ENCODE results near the gene CISTR.
"Not testable (repeated sequence)": the region's sequence is repeated elsewhere in the genome, so short reads cannot be mapped to it uniquely, and the experiment has no call there.

CISTR gene

DNA sequence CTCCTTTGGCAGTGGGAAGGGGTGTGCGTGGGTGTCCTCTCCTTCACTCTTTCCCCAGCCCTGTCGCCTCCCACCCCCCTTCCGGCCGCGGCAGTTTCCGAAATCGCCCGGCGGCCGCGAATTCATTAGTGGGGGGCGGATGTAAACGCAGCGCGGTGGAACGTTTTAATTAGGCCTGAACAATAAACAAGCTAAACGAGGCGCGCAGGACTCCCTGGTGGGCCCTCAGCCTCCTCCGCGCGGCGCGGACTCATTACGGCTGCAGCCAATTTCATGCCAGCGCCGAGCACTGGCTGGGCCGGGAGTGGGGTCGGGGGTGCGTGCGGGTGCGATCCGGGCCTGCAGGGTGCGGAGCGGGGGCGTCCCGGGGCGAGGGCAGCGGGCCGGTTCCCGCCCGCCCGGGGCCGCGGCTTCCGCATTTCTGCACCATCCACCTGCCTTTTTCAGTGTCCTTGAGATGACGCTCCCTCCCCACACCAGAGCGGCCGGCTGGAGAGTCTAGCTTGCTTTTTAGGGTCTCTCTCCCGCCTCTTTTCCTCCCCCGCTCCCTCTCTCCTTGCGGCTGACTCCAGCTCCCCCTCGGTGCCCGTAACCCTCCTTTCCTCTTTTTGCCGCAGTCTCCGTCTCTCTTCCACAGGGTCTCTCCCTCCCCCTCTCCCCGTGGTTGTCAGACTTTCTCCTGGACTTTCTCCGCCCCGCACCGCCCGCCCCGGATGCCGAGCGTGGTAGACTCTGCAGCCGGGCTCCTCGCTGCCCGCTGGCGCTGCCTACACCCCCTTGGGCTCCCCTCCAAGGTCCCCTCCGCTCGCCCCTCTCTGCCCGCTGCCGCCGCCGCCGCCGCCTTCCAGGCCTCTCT, at the start of gene CISTR:
Gene CISTR, minus strand, starts transcription at position 644 of the 856 bp plus-strand sequence.
- DNase-seq (ENCODE audit: low read depth in 3 of 3, low spot score in 1 of 3) = no peak

DNA sequence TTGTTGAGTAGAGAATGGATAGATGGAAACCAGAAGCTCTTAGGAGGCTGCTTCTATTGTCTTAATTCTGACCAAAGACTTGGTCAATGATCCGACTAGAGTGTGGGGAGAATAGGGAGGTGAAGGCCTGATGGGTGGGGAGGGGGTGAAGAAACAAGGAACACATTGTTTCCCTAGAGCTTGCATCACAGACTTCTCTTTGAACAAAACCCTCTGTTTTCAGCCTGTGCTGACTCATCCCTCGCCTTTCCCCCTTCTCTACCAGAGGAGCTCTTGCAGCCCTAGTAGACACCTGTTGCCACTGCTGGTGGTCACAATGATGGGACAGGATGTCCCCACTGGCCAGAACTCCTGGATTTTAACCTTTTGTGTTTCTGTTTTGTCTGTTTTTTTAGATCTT, 46.8 kb upstream of the CISTR start:
- DNase-seq (ENCODE audit: low read depth in 3 of 3, low spot score in 1 of 3) = no peak

DNA sequence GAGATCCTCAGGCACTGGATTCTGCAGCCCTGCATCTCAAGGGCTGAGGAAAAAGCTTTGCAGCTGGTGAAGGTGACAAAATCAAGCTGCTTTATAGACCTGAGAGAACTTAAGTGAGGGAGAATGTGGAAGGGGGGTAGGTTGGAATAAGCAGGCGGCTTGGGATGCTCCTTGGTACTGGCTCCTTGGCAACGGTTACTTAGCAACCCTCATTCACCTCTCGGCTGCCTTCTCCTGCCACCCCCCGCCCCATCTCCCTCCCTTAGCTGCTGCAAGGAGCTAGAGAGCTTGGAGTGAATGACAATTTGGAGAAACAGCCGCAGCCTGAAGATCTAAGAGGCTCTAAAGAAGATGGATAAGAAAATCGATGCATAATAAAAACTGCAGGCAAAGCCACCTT, 44.1 kb upstream of the CISTR start:
- no peak for DNase-seq (ENCODE audit: low read depth in 3 of 3, low spot score in 1 of 3)

DNA sequence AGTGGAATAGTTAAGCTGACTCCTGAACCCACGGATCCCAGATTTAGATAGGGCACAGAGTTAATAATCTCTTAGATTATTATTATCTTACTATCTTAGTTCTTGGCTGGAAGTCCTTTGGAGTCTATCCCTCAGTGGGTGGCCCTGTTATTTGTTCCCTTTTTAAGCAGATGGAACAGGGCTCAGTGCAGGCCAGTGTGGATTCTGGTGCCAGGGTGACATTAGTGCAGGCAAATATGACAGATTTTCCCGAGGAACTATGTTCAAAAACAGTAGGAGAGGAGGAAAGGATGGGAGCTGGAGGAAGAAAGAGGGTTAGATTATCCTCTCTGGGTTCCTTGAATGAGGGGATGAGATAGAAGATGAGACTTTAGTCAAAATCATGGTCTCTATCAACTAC, 41.4 kb upstream of the CISTR start:
- DNase-seq (ENCODE audit: low read depth in 3 of 3, low spot score in 1 of 3) = no peak

DNA sequence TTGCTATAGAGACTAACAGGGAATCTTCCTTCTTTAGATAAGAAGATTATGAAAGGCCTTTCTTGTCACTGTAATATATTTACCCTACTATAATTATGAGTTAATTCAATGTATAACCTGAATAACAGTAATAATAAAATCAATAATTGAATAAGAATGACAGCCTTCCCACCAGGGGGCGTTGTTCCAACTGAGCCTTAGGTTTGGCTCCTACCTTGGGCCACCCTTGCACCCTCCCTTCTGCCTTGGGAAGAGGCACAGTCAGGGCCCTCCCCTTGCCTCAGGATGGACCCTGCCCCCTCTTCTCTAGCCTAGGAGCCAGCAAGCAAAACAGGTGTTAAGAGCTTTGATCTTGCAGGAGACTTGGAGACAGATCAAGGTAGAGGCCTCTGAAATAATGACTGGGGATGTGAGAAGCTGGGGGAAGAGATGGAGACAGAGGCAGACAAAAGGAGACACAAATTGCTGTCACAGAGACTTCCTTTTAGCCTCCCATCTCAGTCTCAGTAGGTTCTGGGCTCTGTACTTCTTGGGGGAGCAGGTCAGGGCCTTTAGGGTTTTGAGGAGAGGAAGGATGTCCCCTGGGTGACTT, 40.1 kb upstream of the CISTR start:
- DNase-seq (ENCODE audit: low read depth in 3 of 3, low spot score in 1 of 3) = peak in 1 of 3 donors; percentile 20

DNA sequence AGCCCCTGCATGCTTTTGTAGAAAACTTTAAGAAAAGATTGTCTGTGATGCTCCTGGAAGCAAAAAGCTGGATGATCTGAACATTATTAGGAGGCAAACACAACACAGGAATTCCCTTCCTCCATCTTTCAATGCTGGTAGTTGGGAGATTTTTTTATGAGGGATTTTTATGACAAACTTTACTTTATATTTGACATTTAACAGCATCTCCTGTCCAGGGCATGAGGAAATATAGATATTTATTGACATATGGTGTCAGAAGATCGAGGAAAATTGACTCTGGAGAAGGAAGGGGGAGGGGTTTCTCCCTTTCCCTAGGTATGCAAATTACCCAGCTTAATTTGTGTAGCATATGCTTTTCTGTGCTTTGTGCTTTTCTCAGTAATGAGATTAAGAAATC, 37.8 kb upstream of the CISTR start:
- DNase-seq (ENCODE audit: low read depth in 3 of 3, low spot score in 1 of 3) = no peak

DNA sequence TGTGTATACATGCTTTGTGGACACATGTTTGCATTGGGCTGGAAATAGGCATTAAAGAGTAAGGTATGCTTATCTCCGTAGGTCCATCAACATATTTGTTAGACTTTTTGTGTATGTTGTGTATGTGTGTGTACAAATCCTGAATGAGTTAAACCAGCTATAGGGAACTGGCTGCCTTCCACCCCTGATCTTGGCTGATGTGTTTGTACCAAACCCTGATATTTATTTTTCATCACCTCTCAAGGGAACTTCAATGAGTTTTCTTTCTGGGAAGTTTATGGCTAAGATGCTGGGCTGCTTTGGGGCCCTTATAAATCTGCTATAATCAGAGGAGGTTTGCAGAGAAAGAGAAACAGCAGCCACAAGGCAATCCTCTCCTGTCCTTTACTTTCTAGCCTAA, 37.1 kb upstream of the CISTR start:
- DNase-seq (ENCODE audit: low read depth in 3 of 3, low spot score in 1 of 3) = no peak

DNA sequence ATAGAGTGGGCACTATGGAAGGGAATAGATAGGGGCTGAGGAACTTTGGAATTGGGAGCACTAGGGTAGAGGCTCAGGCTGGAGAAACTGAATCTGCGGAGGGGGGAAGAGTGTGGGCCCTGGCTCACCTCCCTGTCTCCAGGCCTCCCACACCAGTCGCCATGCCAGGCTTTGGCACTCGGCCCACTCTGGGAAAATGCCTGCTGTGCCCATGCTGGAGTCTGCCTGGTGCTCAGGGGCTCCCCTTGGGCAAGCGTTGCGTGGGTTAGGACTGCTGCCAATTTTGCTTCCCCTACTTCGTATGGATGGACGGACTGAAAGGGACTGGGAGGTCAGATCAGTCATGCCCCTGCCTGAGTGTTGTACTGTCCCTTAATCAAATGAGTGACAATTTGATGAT, 34.6 kb upstream of the CISTR start:
- no peak for DNase-seq (ENCODE audit: low read depth in 3 of 3, low spot score in 1 of 3)

DNA sequence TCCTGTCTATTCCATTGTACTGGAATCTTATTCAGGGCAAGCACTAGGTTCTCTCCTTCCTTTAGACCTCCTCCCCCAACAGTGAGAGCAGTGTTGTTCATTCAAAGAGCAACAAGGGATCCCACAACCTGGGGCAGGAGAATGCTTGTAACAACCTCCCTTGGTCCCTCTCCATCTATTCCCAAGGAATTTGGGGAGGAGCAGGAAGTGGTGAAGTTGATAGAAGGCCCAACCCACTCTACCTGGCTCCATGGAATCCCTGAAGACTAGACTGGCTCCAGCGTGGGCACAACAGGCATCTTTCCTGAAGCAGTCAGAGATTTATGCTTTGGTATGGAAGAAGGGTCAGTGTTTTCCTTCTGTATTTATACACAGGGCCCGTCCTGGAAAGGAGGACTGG, 33.4 kb upstream of the CISTR start:
- no peak for DNase-seq (ENCODE audit: low read depth in 3 of 3, low spot score in 1 of 3)

DNA sequence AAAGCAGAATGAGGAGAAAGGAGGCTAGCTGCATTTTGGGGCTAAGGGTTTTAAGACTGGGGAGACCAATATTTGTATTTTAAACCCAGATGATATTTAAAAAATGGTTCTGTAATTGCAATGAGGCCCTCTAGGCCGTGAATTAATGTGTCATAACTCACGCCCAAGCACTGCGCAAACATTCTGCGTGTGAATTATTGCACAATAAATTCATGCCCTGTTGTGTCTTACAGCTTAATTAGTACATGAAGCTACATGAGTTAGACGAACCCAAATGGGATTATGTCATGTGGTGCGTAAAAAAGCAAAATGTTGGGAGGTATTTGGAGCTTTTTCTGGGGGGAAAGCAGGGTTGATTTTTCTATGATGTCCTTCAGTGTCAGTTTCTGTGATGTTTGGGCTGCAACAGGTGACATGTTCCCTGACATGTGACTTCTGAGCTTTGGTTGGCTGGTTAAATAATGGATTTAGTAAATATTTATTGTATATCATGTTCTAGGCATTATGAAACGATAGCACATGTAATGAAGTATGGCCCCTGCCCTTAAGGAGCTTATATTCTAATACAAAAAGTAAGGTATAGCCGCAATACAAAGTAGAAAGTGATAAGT, 30.4 kb upstream of the CISTR start:
- no peak for DNase-seq (ENCODE audit: low read depth in 3 of 3, low spot score in 1 of 3)

DNA sequence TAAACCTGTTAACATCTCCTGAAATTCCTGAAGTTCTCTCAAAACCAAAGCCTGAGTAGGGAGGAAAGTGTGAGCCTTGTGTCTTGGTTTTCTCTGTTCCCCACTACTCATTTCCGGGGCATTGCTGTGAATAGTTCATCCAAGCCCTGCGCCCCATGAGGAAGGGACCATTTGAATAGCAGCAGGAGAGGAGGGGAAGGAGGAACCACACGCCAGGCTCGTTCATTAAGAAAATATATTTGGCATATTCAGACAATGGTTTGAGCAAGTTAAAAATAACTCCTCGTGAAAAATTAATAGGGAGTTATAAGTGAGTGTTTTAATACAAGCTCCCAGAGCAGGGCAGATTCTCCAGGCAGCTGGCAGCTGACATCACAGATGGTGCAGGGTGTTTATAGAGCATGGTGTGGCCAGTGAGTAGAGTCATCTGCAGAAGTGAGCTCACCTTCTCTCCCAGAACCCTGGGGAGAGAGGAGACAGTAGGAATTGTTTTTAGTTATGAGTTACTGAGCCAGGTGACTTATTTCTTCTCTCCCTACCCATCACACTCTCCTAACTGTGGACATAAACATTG, 29.5 kb upstream of the CISTR start:
- DNase-seq (ENCODE audit: low read depth in 3 of 3, low spot score in 1 of 3) = no peak

DNA sequence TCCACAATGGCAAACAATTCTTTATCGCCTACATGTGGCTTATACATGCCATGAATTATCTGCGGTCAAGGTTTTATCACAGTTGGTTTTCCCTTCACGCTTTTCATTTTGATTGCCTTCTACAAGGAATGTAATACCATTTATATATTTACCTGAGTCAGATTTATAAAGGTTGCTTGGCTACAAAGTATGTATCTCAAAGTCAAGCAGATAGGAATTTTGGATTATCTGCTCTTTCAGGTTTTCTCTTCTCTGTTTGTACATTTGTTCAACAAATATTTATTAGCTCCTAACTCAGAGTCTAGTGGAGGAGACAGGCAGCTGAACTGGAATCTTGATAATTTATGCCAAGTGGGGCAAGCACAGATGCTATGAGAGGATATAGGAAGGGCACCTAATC, 28.5 kb upstream of the CISTR start:
- no peak for DNase-seq (ENCODE audit: low read depth in 3 of 3, low spot score in 1 of 3)

DNA sequence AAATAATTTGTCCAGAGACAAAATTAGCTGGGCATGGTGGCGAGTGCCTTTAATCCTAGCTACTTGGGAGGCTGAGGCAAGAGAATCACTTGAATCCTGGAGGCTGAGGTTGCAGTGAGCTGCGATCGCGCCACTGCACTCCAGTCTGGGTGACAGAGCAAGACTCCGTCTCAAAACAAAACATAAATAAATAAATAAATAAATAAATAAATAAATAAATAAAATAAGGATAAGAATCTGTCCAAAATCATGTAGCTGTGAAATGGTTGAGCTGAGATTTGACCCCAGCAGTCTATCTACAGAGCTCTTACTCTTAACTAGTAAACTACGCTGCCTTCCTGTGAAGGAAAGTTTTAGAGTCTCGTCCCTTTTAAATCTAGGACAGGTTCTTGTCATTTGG, 27.9 kb upstream of the CISTR start:
- not testable (repeated sequence) for DNase-seq (ENCODE audit: low read depth in 3 of 3, low spot score in 1 of 3)

DNA sequence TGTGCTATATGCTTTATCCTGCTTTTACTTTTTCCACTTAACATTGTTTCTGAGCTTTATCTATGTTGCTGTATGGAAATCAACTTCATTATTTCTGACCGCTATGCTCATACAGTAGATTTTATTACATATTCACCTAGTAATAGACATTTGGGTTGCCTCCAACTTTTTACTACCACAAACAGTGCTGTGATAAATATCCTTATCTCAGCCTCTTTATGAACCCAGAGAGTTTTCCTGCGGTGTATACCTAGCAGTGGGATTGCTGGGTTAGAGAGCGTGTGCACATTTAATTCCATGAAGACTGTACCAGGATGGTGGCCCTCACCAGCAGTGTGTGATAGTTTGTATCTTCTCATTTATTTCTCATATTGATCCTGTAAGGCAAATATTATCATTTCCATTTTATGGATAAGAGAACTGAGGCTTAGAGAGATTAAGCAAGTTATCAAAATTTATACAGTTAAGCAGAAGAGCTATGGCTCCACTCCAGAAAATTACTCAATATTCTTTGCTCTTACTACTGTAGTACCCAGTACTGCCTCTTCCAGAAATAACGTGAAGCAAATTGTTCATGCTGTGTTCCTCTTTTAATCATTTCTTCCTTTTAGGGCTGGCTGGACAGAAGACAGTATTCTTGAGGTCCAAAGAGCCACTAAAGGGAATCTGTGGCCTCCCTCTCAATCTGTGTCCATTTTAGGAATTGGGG, 26.3 kb upstream of the CISTR start:
- no peak for DNase-seq (ENCODE audit: low read depth in 3 of 3, low spot score in 1 of 3)

DNA sequence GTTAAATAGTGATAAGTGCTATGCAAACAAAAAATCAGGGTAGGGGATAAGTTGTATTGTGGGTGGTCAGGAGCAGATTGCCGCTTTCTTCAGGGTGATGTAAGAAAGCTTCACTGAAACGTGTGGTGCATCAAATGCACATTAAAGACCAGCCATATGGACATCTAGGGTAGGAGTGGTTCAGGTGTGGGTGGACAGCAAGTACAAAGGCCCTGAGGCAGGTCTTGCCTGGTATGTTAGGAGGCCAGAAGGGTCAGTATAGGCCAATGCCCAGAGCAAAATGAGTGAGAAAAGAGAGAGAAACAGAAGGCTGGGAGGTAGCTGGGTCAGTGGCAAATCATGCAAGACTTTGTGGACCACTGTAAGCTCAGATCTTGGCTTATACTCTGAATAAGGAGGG, 25.6 kb upstream of the CISTR start:
- no peak for DNase-seq (ENCODE audit: low read depth in 3 of 3, low spot score in 1 of 3)

DNA sequence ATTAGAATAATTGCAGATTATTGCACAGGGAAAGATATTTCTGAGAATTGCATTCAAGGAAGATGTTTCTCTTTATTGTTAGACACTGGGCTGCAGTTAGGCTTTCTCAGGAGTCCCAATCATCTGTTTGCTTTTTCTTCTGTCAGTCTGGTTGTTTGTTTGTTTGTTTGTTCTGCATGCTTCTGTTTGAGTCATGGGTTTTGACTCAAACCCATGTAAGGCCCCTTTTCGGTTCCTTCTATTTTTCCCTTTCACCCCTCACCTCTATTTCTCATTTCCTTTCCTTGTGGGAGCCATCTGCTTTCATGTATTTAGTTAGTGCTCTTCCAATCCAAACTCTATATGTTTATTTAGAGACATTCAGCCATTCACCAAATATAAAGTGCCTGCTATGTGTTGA, 25.1 kb upstream of the CISTR start:
- no peak for DNase-seq (ENCODE audit: low read depth in 3 of 3, low spot score in 1 of 3)

DNA sequence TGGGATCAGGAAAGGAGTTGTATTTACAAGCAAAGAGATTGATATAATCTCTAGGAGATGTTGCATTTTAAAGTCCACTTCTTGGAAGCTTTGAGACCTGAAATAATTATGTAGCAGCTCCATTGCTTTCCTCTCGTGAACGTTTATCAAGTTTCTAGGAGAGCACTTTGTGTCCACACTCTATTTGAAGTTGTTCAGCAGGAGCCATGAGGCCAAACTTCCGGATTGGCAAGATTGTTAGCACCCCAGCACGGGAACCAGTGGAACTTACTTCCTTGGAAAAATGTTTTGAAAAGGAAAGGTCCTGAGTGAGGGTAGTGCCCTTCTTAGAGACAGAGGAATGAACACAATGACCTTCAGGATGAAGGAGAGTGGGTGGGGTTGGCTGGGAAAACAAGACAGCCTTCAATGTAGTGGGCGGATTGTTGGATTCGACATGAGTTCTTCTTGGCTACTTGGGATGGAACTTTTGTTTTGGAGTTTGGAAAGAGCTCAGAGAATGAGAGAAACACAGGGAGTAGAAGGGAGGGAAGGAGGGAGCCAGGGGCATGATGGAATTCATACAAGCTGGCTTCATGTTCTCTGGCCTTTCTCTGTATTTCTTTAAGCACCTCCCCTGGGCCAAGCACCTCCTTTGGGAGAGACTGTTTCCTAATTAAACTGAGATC, 23.8 kb upstream of the CISTR start:
- DNase-seq (ENCODE audit: low read depth in 3 of 3, low spot score in 1 of 3) = no peak

DNA sequence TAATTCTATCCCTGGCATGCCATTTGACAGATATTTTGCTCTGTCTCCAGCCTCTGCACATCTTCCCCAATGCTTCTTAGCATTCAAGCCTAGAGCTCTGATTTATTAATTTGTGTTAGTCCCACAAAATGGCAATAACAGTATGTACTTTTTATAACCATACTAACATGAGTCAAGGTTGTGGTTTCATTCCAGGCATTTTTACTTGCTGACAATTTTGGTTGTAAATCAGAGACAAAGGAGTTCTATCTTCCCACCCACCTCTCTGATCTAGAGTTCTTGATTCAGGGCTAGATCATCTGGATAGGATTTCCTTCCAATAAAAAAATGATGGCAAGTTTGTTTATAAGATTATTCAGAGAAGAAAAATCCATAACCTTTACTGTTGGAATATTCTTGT, 18.5 kb upstream of the CISTR start:
- no peak for DNase-seq (ENCODE audit: low read depth in 3 of 3, low spot score in 1 of 3)

DNA sequence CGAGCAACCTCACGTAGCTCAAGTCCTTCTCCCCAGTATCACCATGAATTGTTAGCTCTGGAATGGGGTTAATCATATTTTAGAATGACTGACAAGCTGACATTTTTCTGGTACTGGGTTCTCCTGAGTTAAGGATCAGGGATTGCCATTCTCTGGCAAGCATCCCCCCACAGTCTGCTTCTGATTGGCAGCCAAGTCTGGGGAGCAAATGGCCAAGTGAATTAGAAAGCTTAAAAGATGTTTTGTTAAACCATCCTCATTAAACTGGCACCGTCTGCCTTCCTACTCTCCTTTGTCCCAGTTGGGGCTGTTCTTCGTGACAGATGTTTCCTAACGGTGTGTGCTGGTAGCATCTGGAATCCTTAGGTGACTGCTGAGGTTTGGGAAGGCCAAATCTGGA, 17.2 kb upstream of the CISTR start:
- DNase-seq (ENCODE audit: low read depth in 3 of 3, low spot score in 1 of 3) = no peak

DNA sequence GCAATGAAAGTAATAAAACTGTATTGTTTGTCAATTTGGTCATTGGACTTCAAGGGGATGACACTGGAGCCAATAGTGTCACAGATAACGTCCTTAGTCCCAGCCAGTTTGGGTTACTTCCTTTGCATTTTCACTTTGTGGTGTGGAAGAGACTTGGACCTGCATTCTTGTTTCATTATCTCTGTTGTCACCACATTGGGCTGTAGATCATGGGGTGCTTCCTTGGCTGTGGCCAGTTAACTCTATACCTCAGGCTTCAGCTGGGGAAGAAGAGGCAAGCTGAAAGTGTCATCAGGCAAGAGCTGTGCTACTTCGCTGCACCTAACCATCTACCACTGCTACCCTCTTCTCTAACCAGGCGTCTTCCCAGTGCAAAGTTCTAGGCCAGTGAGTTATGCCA, 15.1 kb upstream of the CISTR start:
- DNase-seq (ENCODE audit: low read depth in 3 of 3, low spot score in 1 of 3) = no peak

DNA sequence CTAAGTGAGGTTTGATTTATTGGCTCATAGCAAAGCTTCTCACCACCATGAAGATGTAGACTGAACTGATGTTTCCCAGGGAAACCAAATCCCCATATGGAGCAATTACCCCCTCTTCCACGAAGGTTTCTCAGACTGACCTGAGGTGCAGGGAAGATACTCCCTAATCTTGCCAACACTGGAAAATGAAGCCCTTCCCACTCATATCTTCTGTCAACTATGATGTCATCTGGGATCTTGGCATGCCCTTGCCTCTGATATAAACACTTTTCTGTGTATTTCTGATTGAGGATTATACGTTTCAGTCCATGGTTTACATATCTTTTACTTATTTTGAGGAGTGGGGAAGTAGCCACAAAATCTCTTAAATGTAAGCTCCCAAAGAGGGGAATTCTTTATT, 14.1 kb upstream of the CISTR start:
- DNase-seq (ENCODE audit: low read depth in 3 of 3, low spot score in 1 of 3) = no peak

All from stimulated activated CD4-positive, alpha-beta T cell treated with anti-CD3 and anti-CD28 coated beads, TNF-alpha, amount 100 ng/mL, for 1 hour (primary cell).